ENCODE measurements around the gene PFN2. TPM values are rescaled to one million over a fixed set of nuclear protein-coding genes. Genes with fewer than 3 reads are reported as not detected.

PFN2 gene
- total and polyA plus RNA-seq, 2 donors (not counting 1 experiment from before 2014, with no cell fraction given): 1.2 to 8.1 TPM

- intact Hi-C loops (cut with micrococcal nuclease): no loop called here
- POLR2A ChIA-PET: no interaction called here
- H3K79me2 ChIP-seq (ENCODE audit: control insufficient read depth, insufficient read depth, low read length): no peaks in the 10 kb centered on the region
These were observed 11.3 kb downstream of the PFN2 start for GRCh38 chr3:149959443-149959842.

More at GRCh38 chr3:149959443-149959842, 11.3 kb downstream of the PFN2 start:
- Histone ChIP-seq H3K36me3 (replicated peaks in 1 of 2; ENCODE audit: control extremely low read depth in 1 of 2, control insufficient read depth in 1 of 2, extremely low read depth in 1 of 2, insufficient read depth in 2 of 2, low read length in 1 of 2) (no peaks in the 10 kb centered on the region), H3K27me3 (replicated peaks in 1 of 4; ENCODE audit: control extremely low read depth in 1 of 4, control insufficient read depth in 3 of 4, insufficient read depth in 4 of 4, low read length in 3 of 4) (no peaks in the 10 kb centered on the region), H3K9me3 (ENCODE audit: control extremely low read depth in 1 of 3, control insufficient read depth in 2 of 3, insufficient read depth in 1 of 3, low read length in 2 of 3) (no peaks in the 10 kb centered on the region), H3K27ac (ENCODE audit: low read length in 2 of 2) (no peak overlapping the region), H3K4me3 (ENCODE audit: control extremely low read depth in 1 of 5, extremely low read depth in 1 of 5, insufficient read depth in 1 of 5, low read depth in 2 of 5, low read length in 4 of 5) (no peak overlapping the region), H3K4me2 (replicated peaks; ENCODE audit: low read depth, low read length, poor library complexity, severe bottlenecking) (no peak overlapping the region), H4K20me1 (ENCODE audit: control insufficient read depth, insufficient read depth, low read length, poor library complexity, severe bottlenecking) (peaks cover 11% of the 10 kb centered on the region), H3K4me1 (ENCODE audit: control insufficient read depth in 2 of 2, insufficient read depth in 2 of 2, low read length in 2 of 2) (peaks cover 0 to 12% of the 10 kb centered on the region in 2 donors), H3K9ac (ENCODE audit: low read length) (no peak overlapping the region), H2AFZ (ENCODE audit: insufficient read depth, low read depth, low read length, poor library complexity, severe bottlenecking) (no peak overlapping the region)
- Mint-ChIP-seq H3K4me3 (no peak overlapping the region), H3K9me3 (ENCODE audit: insufficient read depth) (no peaks in the 10 kb centered on the region), H3K27ac (no peak overlapping the region), H3K27me3 (no peaks in the 10 kb centered on the region), H3K4me1 (peaks cover 16% of the 10 kb centered on the region)
- ATAC-seq (ENCODE audit: low read depth) (no peak), DNase-seq (no peak)
- CTCF ChIA-PET: no interaction called here
- TF ChIP-seq EZH2 (IDR thresholded peaks at IDR 0.05; ENCODE audit: borderline replicate concordance, insufficient read depth, low read depth, low read length, poor library complexity, severe bottlenecking): no peak
- no peak for TF ChIP-seq CTCF (IDR thresholded peaks at IDR 0.05)

Measured in B cell (primary cell).